DOHH2 (cell line): ENCODE results near the gene LHX3.

Source experiments
- EZH2phosphoT487 ChIP-seq: fragments of 200-600 bp; sonication (generic); IDR thresholded peaks from 2 replicates; pipeline ENCODE4 v1.6.1; 2017; ENCODE audit warnings: borderline replicate concordance, mild to moderate bottlenecking, antibody characterized with exemption, low read length, moderate library complexity, mixed read lengths
- TF ChIP-seq, protein P1 (sequence below): fragments of 200-600 bp; sonication (generic); IDR thresholded peaks from one replicate; pipeline ENCODE4 v1.5.1; 2014; ENCODE audit warnings: antibody characterized with exemption, mild to moderate bottlenecking, low read depth, low read length; ENCODE audit not compliant: poor library complexity, severe bottlenecking

DNA sequence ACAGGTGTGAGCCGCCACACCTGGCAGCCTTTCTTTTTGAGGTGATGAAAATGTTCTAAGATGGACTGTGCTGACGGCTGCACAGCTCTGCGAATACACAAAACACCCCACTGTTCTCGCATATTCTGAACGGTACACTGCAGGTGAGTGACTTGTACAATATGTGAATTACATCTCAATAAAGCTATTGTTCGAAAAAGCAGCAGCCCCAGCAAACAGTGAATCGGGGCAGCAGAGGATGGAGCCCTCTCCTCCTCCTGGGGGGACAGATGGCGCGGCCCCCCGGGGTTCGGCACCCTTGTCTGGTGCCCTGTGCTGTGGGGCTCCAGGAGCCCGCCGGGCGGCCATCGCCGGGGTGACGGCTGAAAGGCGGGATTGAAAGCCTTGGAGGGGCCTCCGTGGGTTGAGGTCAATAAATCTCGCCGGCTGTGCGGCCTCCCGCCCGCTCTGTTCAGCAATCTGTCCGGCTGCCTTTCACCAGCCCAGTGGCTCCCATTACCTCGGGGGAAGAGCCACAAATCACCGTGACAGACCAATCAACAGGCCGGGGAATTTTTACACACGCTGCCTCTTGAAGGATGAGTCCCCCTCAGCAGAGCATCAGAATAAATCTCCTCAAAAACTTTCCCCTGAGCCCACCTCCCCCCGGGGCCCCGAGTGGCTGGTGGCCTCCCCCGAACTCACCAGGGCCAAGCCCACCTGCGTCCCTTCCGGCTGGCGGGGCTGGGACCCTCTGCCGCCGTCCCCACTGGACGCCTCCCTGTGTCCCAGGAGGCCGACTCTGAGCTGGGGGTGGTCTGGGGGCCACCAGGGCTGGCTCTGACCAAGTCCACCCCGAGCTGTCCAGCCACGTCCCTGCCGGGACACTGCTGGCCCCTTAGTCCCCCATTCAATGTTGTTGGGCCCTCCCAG, 48.5 kb downstream of the LHX3 start:
- TF ChIP-seq, protein P1, sequence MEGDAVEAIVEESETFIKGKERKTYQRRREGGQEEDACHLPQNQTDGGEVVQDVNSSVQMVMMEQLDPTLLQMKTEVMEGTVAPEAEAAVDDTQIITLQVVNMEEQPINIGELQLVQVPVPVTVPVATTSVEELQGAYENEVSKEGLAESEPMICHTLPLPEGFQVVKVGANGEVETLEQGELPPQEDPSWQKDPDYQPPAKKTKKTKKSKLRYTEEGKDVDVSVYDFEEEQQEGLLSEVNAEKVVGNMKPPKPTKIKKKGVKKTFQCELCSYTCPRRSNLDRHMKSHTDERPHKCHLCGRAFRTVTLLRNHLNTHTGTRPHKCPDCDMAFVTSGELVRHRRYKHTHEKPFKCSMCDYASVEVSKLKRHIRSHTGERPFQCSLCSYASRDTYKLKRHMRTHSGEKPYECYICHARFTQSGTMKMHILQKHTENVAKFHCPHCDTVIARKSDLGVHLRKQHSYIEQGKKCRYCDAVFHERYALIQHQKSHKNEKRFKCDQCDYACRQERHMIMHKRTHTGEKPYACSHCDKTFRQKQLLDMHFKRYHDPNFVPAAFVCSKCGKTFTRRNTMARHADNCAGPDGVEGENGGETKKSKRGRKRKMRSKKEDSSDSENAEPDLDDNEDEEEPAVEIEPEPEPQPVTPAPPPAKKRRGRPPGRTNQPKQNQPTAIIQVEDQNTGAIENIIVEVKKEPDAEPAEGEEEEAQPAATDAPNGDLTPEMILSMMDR, result no peak
- TF ChIP-seq EZH2phosphoT487, result no peak
